Esophagus muscularis mucosa (tissue), 4 donors: ENCODE measurements around the gene IRGQ. TPM values are rescaled to one million over a fixed set of nuclear protein-coding genes. Genes with fewer than 3 reads are reported as not detected.
"Not testable (repeated sequence)": the region's sequence is repeated elsewhere in the genome, so short reads cannot be mapped to it uniquely, and the experiment has no call there.

Experiments used
- DNase-seq: peaks from one replicate; pipeline ENCODE4 v3.0.0-alpha.2; 2017; ENCODE audit errors: extremely low spot score
- H3K27ac ChIP-seq, 4 donors: fragments of 200-600 bp; sonication (generic); replicated peaks in 1 of 4; 1 replicate in 3 of 4; 2 replicates in 1 of 4; pipeline ENCODE4 v1.5.1; 2016 to 2019; ENCODE audit warnings: mild to moderate bottlenecking in 1 of 4
- H3K27me3 ChIP-seq, 4 donors: fragments of 200-600 bp; sonication (generic); one replicate each; pipeline versions ENCODE4 v1.5.1 to v1.6.0; 2016 to 2019
- H3K36me3 ChIP-seq, 4 donors: fragments of 200-600 bp; sonication (generic); one replicate each; pipeline ENCODE4 v1.5.1; 2016 to 2019
- H3K4me1 ChIP-seq, 4 donors: fragments of 200-600 bp; sonication (generic); one replicate each; pipeline ENCODE4 v1.5.1; 2016 to 2019
- H3K4me3 ChIP-seq, 4 donors: fragments of 200-600 bp; sonication (generic); 1 replicate in 2 of 4; 2 replicates in 2 of 4; pipeline ENCODE4 v1.5.1; 2016 to 2019; ENCODE audit warnings: mild to moderate bottlenecking in 4 of 4, moderate library complexity in 1 of 4
- H3K9me3 ChIP-seq, 4 donors: fragments of 200-600 bp; sonication (generic); 1 replicate in 3 of 4; 2 replicates in 1 of 4; pipeline ENCODE4 v1.5.1; 2016 to 2019
- EP300 ChIP-seq: sonication (generic); formaldehyde crosslinking; IDR thresholded peaks from one replicate; pipeline ENCODE4 v1.6.1; 2017; ENCODE audit warnings: antibody characterized with exemption
- POLR2A ChIP-seq: fragments of 450-650 bp; IDR thresholded peaks from one replicate; pipeline ENCODE4 v1.6.1; 2017; ENCODE audit warnings: antibody characterized with exemption, moderate library complexity, mild to moderate bottlenecking, low read depth
- POLR2AphosphoS5 ChIP-seq, 2 donors: sonication (generic); formaldehyde crosslinking; IDR thresholded peaks; one replicate each; pipeline ENCODE4 v1.6.1; 2017; ENCODE audit warnings: antibody characterized with exemption in 2 of 2
- WGBS: methylation state at CpG from one replicate; pipeline ENCODE4 v1.1.5; 2018; 5-methylcytosine and 5-hydroxymethylcytosine counted together
- intact Hi-C: fragments of 100-400 bp; cut with DNase I; formaldehyde crosslinking; loops from one replicate; pipeline ENCODE4 v1.15.1; 2023
- total RNA-seq, 4 donors: library from RNA; depleted of rRNA; stranded (reverse); fragments of >200 nt; gene quantifications; one replicate each; pipeline versions ENCODE4 v1.1.0 to v1.2.1, GENCODE V29; 2016
- TF ChIP-seq, protein P1 (sequence below), 3 experiments: fragments of 200-600 bp in 2 of 3; fragments of 450-650 bp in 1 of 3; sonication (generic) in 2 of 3; IDR thresholded peaks; one replicate each; pipeline ENCODE4 v1.5.1; 2017 to 2019; ENCODE audit warnings: antibody characterized with exemption in 3 of 3, mild to moderate bottlenecking in 2 of 3, moderate library complexity in 1 of 3

The IRGQ gene
- total RNA-seq, 4 donors from 2014 or later = 20.3 to 36.0 (median 28.6) TPM

DNA sequence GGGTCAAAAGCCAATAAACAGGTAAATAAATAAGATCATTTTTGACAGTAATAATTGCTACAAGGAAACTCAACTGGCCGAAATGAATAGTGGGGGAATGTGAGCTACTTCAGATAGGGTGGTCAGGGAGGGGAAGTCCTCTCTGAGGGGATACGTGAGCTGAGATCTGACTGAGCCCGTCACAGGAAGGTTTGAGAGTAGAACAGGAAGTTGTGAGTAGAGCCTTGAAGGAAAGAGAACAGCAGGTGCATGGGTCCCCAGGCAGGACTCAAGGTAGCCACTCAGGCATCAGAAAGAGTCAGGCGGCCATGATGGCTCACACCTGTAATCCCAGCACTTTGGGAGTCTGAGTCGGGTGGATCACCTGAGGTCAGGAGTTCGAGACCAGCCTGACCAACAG is 6.3 kb downstream of the IRGQ start:
- Histone ChIP-seq H3K9me3 (no peaks in the 10 kb centered on the region), H3K4me3 (no peak overlapping the region), H3K27me3 (no peaks in the 10 kb centered on the region), H3K36me3 (peaks cover 27 to 88% (median 52%) of the 10 kb centered on the region in 4 donors), H3K4me1 (peaks cover 14 to 29% (median 21%) of the 10 kb centered on the region in 4 donors), H3K27ac (no peak overlapping the region)
- WGBS = 85% methylated on average over 6 of the region's 6 CpGs
- no peak for DNase-seq
- TF ChIP-seq POLR2AphosphoS5 (IDR thresholded peaks at IDR 0.05) = no peak
- intact Hi-C loops = no loop called here

DNA sequence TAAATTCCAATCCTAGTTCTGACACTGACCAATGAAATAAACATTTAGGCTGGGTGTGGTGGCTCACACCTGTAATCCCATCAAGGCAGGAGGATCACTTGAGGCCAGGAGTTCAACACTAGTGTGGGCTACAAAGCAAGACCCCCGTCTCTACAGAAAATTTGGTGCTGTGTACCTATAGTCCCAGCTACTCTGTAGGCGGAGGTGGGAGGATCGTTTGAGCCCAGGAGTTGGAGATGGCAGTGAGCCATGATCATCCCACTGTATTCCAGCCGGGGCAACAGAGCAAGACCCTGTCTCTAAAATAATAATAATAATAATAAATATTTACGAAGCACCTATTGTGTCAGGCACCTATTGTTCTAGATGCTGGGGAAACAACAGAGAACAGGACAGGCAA is 6.7 kb downstream of the IRGQ start:
- Histone ChIP-seq H3K9me3 (no peaks in the 10 kb centered on the region), H3K36me3 (peaks cover 27 to 85% (median 52%) of the 10 kb centered on the region in 4 donors), H3K4me1 (peaks cover 10 to 25% (median 17%) of the 10 kb centered on the region in 4 donors), H3K27ac (no peak overlapping the region), H3K27me3 (no peaks in the 10 kb centered on the region), H3K4me3 (no peak overlapping the region)
- 78% methylated on average over 5 of the region's 5 CpGs for WGBS
- intact Hi-C loops = no loop called here
- no peak for TF ChIP-seq POLR2AphosphoS5 (IDR thresholded peaks at IDR 0.05)
- TF ChIP-seq, protein P1, sequence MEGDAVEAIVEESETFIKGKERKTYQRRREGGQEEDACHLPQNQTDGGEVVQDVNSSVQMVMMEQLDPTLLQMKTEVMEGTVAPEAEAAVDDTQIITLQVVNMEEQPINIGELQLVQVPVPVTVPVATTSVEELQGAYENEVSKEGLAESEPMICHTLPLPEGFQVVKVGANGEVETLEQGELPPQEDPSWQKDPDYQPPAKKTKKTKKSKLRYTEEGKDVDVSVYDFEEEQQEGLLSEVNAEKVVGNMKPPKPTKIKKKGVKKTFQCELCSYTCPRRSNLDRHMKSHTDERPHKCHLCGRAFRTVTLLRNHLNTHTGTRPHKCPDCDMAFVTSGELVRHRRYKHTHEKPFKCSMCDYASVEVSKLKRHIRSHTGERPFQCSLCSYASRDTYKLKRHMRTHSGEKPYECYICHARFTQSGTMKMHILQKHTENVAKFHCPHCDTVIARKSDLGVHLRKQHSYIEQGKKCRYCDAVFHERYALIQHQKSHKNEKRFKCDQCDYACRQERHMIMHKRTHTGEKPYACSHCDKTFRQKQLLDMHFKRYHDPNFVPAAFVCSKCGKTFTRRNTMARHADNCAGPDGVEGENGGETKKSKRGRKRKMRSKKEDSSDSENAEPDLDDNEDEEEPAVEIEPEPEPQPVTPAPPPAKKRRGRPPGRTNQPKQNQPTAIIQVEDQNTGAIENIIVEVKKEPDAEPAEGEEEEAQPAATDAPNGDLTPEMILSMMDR (IDR thresholded peaks at IDR 0.05) = no peak
- TF ChIP-seq EP300 = no peak
- no peak for TF ChIP-seq POLR2A
- no peak for DNase-seq

DNA sequence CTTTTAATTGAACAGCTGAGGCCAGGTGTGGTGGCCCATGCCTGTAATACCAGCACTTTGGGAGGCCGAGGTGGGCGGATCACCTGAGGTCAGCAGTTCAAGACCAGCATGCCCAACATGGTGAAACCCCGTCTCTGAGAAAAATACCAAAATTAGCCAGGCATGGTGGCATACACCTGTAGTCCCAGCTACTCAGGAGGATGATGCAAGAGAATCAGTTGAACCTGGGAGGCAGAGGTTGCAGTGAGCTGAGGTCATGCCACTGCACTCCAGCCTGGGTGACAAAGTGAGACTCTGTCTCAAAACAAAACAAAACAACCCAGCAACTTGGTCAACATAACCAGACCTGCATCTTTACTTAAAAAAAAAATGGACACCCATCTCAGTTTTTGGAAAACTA is 8.9 kb downstream of the IRGQ start:
- H3K27me3 ChIP-seq, intact Hi-C loops, H3K4me1 ChIP-seq, H3K9me3 ChIP-seq, H3K4me3 ChIP-seq, DNase-seq, H3K27ac ChIP-seq: not testable (repeated sequence)
- H3K36me3 ChIP-seq = peaks cover 10 to 62% (median 31%) of the 10 kb centered on the region in 4 donors
- 93% methylated on average over 3 of the region's 3 CpGs for WGBS

DNA sequence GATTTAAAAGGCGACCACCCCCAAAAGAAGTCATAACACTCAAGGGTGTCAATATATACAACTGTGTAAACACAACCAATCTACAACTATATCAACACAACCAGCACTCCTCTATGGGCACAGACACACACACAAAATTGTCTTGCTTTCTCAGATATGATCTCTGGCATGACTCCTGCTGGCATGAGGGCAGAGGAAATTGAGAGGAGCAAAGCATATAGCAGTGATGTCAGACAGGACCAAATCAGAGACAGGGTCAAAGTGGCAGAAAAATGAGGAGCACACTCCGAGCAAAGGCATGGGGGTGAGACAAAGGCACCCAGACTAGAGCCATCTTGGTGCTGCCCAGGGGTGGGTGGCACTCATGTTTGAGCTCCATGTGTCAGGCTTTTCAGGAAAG is 9.6 kb downstream of the IRGQ start:
- 92% methylated on average over 2 of the region's 2 CpGs for WGBS

DNA sequence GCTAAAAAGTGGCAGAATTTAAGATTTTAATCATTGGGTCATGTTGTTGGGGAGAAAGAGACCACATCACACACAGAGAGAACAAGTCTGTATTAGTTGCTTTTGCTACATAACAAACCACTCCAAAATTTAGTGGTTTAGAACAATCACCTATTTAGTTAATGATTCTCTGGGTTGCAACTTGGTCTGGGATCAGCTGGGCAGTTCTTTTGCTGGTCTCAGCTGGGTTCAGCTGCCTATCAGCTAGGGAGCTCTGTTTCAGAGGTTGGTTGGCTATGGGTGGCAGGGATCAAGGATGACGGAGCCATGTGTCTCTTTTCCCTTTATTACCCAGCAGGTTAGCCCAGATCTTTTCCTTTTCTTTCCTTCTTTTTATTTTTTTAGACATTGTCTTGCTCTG is 11.4 kb downstream of the IRGQ start:
- Histone ChIP-seq H3K4me3 (no peak overlapping the region), H3K9me3 (no peaks in the 10 kb centered on the region), H3K36me3 (peaks cover 0 to 37% (median 7%) of the 10 kb centered on the region in 4 donors), H3K4me1 (peaks cover 0 to 30% (median 26%) of the 10 kb centered on the region in 4 donors), H3K27ac (no peak overlapping the region), H3K27me3 (no peaks in the 10 kb centered on the region)
- TF ChIP-seq, protein P1 (IDR thresholded peaks at IDR 0.05) = no peak
- TF ChIP-seq POLR2A (no peak), EP300 (no peak), POLR2AphosphoS5 (IDR thresholded peaks at IDR 0.05) (no peak)
- intact Hi-C loops = no loop called here
- WGBS = 88% methylated on average over 1 of the region's 1 CpG
- no peak for DNase-seq

More for the DNA sequence above, 9.6 kb downstream of the IRGQ start:
- H3K27me3 ChIP-seq = no peaks in the 10 kb centered on the region
- H3K9me3 ChIP-seq = no peaks in the 10 kb centered on the region
- peaks cover 3 to 56% (median 25%) of the 10 kb centered on the region in 4 donors for H3K36me3 ChIP-seq
- intact Hi-C loops = no loop called here
- TF ChIP-seq, protein P1 (IDR thresholded peaks at IDR 0.05) = no peak
- TF ChIP-seq EP300 = no peak
- no peak for TF ChIP-seq POLR2AphosphoS5 (IDR thresholded peaks at IDR 0.05)
- TF ChIP-seq POLR2A = no peak
- H3K4me3 ChIP-seq = no peak overlapping the region
- H3K4me1 ChIP-seq = peaks cover 0 to 12% (median 9%) of the 10 kb centered on the region in 4 donors
- H3K27ac ChIP-seq = no peak overlapping the region
- no peak for DNase-seq

DNA sequence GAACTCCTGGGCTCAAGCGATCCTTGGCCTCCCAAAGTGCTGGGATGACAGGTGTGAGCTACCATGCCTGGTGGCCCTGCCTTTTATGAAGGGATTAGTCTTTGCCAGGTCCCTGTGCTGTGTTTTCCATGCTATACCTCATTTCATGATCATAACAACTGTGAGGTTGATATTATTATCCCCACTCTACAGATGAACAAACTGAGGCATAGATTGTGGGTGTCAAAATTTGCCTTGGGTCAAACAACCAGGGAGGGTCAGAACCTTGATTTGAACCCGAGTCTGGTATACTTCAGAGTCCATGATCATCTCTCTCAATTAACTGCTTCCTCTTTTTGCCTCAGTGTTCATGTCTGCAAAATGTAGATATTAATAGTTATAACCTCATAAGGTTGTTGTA is 13.4 kb downstream of the IRGQ start:
- WGBS = 100% methylated on average over 2 of the region's 2 CpGs
- intact Hi-C loops = no loop called here
- TF ChIP-seq POLR2A = no peak
- TF ChIP-seq EP300 = no peak
- TF ChIP-seq, protein P1 (IDR thresholded peaks at IDR 0.05) = no peak
- TF ChIP-seq POLR2AphosphoS5 (IDR thresholded peaks at IDR 0.05) = no peak

More for the DNA sequence above, 13.4 kb downstream of the IRGQ start:
- peaks cover 0 to 25% (median 5%) of the 10 kb centered on the region in 4 donors for H3K36me3 ChIP-seq
- H3K9me3 ChIP-seq = no peaks in the 10 kb centered on the region
- H3K27ac ChIP-seq = no peak overlapping the region
- no peak for DNase-seq
- H3K4me1 ChIP-seq = peaks cover 0 to 30% (median 26%) of the 10 kb centered on the region in 4 donors
- no peaks in the 10 kb centered on the region for H3K27me3 ChIP-seq
- no peak overlapping the region for H3K4me3 ChIP-seq
